ENCODE measurements around the gene CWC15. TPM values are rescaled to one million over a fixed set of nuclear protein-coding genes. Genes with fewer than 3 reads are reported as not detected.

The CWC15 gene
- polyA plus RNA-seq, 2 donors, result 44.8 to 89.7 TPM

DNA sequence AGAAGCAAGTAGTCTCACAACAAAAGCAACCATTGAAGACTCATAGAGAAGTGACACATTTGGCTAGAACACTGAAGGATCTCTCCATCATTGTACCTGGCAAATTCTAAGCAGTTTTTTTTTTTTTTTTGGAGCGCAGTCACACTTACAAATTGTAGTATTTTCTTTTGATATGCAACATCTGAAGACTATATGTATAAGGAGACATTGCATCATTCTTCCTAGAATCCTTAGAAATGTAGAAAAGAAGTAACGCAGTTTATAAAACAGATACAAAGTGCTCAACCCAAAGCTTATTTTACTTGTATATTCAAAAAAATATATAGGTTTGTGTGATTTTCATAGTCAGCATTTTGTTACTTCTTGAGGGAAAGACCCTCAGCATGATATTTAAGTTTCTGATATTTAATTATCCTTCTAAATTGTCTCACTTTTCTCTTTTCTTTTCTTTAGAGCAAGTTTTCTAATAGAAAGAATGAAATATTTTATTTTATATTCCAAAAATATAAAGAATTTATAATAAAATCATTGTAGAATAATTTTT is 20.1 kb upstream of the CWC15 start:
- no peaks in the 10 kb centered on the region for H3K36me3 ChIP-seq (ENCODE audit: control insufficient read depth in 2 of 2, insufficient read depth in 2 of 2, low read length in 1 of 2)
- H3K4me3 ChIP-seq (ENCODE audit: low read depth in 1 of 2, low read length in 2 of 2), result no peak overlapping the region
- H3K4me1 ChIP-seq (ENCODE audit: control insufficient read depth in 2 of 2, insufficient read depth in 2 of 2, low read length in 1 of 2), result no peaks in the 10 kb centered on the region
- peaks cover 0 to 4% of the 10 kb centered on the region in 2 donors for H3K9me3 ChIP-seq (ENCODE audit: control insufficient read depth in 2 of 2, insufficient read depth in 1 of 2, low read depth in 1 of 2, low read length in 1 of 2)
- H3K27me3 ChIP-seq (ENCODE audit: control insufficient read depth in 1 of 2, insufficient read depth in 2 of 2, low read length in 2 of 2), result no peaks in the 10 kb centered on the region
- 96 to 100% methylated on average over 2 of the region's 2 CpGs for WGBS, 2 donors
- H3K27ac ChIP-seq (ENCODE audit: low read depth in 2 of 2, low read length in 1 of 2), result no peak overlapping the region

DNA sequence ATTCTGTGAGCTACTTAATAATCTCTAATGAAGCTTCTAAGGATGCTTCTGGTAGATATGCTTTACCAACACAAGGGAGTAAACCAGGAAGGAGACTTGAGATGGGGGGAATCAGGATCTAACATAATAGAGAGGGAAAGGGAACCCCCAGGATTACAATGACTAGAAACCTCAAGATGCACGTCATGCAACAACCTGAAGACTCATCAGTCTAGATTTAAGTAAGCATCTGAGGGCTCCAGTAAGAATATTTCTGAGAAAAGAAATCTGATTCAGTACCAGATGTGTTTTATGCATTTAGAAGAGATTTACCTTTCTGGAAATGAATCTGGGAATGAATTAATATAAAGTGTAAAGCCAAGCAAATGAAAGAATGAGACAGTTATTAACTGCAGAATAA is 15.4 kb upstream of the CWC15 start:
- Histone ChIP-seq H3K9me3 (ENCODE audit: control insufficient read depth in 2 of 2, insufficient read depth in 1 of 2, low read depth in 1 of 2, low read length in 1 of 2) (no peaks in the 10 kb centered on the region), H3K4me3 (ENCODE audit: low read depth in 1 of 2, low read length in 2 of 2) (no peak overlapping the region), H3K27me3 (ENCODE audit: control insufficient read depth in 1 of 2, insufficient read depth in 2 of 2, low read length in 2 of 2) (no peaks in the 10 kb centered on the region), H3K4me1 (ENCODE audit: control insufficient read depth in 2 of 2, insufficient read depth in 2 of 2, low read length in 1 of 2) (no peaks in the 10 kb centered on the region), H3K27ac (ENCODE audit: low read depth in 2 of 2, low read length in 1 of 2) (no peak overlapping the region), H3K36me3 (ENCODE audit: control insufficient read depth in 2 of 2, insufficient read depth in 2 of 2, low read length in 1 of 2) (no peaks in the 10 kb centered on the region)
- 79 to 84% methylated on average over 1 of the region's 1 CpG for WGBS, 2 donors

DNA sequence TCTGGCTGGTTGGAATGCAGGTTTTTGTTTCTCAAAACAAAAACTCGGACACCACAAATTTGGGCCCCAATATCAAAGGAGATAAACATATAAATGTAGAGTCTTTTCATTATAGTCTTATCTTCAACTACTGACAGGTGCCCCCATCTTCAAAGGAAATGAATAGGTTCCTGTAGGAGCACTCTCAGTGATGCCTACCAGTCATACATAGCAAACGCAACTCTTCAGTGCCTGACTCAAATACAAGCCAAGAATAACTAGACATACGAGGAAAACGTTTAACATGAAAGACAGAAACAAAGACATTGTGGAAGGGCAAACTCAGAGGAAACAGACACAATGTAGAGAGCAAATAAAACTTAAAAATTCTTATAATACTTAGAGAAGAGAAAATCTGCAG is 14.0 kb upstream of the CWC15 start:
- Histone ChIP-seq H3K27me3 (ENCODE audit: control insufficient read depth in 1 of 2, insufficient read depth in 2 of 2, low read length in 2 of 2) (no peaks in the 10 kb centered on the region), H3K27ac (ENCODE audit: low read depth in 2 of 2, low read length in 1 of 2) (no peak overlapping the region), H3K4me3 (ENCODE audit: low read depth in 1 of 2, low read length in 2 of 2) (no peak overlapping the region), H3K36me3 (ENCODE audit: control insufficient read depth in 2 of 2, insufficient read depth in 2 of 2, low read length in 1 of 2) (no peaks in the 10 kb centered on the region), H3K9me3 (ENCODE audit: control insufficient read depth in 2 of 2, insufficient read depth in 1 of 2, low read depth in 1 of 2, low read length in 1 of 2) (no peaks in the 10 kb centered on the region), H3K4me1 (ENCODE audit: control insufficient read depth in 2 of 2, insufficient read depth in 2 of 2, low read length in 1 of 2) (no peaks in the 10 kb centered on the region)
- 71 to 73% methylated on average over 4 of the region's 4 CpGs for WGBS, 2 donors

DNA sequence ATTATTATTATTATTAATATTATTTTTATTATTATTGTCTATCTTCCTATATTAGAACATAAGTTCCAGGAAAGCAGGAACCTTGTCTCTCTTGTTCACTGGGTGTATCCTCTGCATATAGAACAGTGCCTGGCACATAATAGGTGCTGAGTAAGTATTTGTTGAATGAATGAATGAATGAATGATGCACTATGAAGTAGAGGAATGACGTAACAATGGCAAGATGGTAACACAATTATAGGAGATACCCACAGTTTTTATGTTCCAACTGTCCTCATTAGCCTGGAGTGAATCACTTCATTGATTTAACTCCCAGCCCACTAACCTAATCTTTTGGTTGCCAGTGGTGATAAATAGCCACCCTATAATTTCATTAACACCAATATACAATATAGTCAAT is 2.2 kb upstream of the CWC15 start:
- no peak overlapping the region for H3K27ac ChIP-seq (ENCODE audit: low read depth in 2 of 2, low read length in 1 of 2)
- no peak overlapping the region for H3K4me3 ChIP-seq (ENCODE audit: low read depth in 1 of 2, low read length in 2 of 2)
- 92 to 96% methylated on average over 1 of the region's 1 CpG for WGBS, 2 donors
- H3K27me3 ChIP-seq (ENCODE audit: control insufficient read depth in 1 of 2, insufficient read depth in 2 of 2, low read length in 2 of 2), result no peaks in the 10 kb centered on the region
- no peaks in the 10 kb centered on the region for H3K4me1 ChIP-seq (ENCODE audit: control insufficient read depth in 2 of 2, insufficient read depth in 2 of 2, low read length in 1 of 2)
- H3K36me3 ChIP-seq (ENCODE audit: control insufficient read depth in 2 of 2, insufficient read depth in 2 of 2, low read length in 1 of 2), result no peaks in the 10 kb centered on the region
- no peaks in the 10 kb centered on the region for H3K9me3 ChIP-seq (ENCODE audit: control insufficient read depth in 2 of 2, insufficient read depth in 1 of 2, low read depth in 1 of 2, low read length in 1 of 2)

DNA sequence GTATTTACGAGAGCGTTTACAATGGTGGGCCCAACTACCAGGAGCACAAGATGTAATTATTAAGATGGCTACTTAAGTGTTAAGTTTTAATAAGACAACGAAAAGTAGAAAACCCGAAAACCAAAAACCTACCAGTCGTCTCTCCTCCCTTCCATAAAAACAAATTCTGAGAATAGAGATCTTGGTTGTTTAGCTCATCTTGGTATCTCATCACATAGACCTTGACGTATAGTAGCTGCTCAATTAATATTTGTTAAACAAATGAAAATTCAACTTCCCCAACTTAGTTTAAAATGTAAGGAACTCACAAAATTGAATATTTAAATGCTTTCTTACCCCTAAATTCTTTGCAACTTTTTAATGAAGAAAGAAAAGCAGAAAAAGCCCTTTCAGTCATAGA is 822 bp upstream of the CWC15 start:
- Histone ChIP-seq H3K4me1 (ENCODE audit: control insufficient read depth in 2 of 2, insufficient read depth in 2 of 2, low read length in 1 of 2) (no peaks in the 10 kb centered on the region), H3K4me3 (ENCODE audit: low read depth in 1 of 2, low read length in 2 of 2) (peak overlapping the region in 1 of 2 donors; percentile 99), H3K27me3 (ENCODE audit: control insufficient read depth in 1 of 2, insufficient read depth in 2 of 2, low read length in 2 of 2) (no peaks in the 10 kb centered on the region), H3K36me3 (ENCODE audit: control insufficient read depth in 2 of 2, insufficient read depth in 2 of 2, low read length in 1 of 2) (no peaks in the 10 kb centered on the region), H3K9me3 (ENCODE audit: control insufficient read depth in 2 of 2, insufficient read depth in 1 of 2, low read depth in 1 of 2, low read length in 1 of 2) (no peaks in the 10 kb centered on the region), H3K27ac (ENCODE audit: low read depth in 2 of 2, low read length in 1 of 2) (peak overlapping the region in 1 of 2 donors; percentile 81)
- 45 to 51% methylated on average over 6 of the region's 6 CpGs for WGBS, 2 donors

DNA sequence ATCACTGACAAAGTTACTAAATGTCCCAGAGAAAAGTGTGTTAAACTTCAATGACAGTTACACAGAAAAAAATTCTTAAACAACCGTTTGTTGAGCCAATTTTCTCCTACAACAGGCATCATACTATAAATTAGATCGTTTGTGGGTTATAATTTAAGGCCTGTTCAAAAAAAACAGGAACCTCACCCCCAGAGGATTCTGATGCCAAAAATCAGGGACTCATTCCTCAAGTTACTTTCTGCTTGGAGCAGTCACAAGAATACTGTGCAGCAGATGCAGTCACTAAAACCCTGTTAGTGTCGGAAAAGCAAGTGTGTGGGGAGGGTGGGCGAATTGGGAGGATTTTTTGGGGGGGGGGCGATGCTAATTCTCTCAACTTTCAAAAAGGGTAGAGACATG is 657 bp downstream of the CWC15 start:
- 2 to 3% methylated on average over 5 of the region's 5 CpGs for WGBS, 2 donors
- no peaks in the 10 kb centered on the region for H3K9me3 ChIP-seq (ENCODE audit: control insufficient read depth in 2 of 2, insufficient read depth in 1 of 2, low read depth in 1 of 2, low read length in 1 of 2)
- H3K36me3 ChIP-seq (ENCODE audit: control insufficient read depth in 2 of 2, insufficient read depth in 2 of 2, low read length in 1 of 2), result no peaks in the 10 kb centered on the region
- peak overlapping the region; percentile 97 to 99 for H3K4me3 ChIP-seq (ENCODE audit: low read depth in 1 of 2, low read length in 2 of 2)
- peak overlapping the region in 1 of 2 donors; percentile 81 for H3K27ac ChIP-seq (ENCODE audit: low read depth in 2 of 2, low read length in 1 of 2)
- H3K4me1 ChIP-seq (ENCODE audit: control insufficient read depth in 2 of 2, insufficient read depth in 2 of 2, low read length in 1 of 2), result no peaks in the 10 kb centered on the region
- H3K27me3 ChIP-seq (ENCODE audit: control insufficient read depth in 1 of 2, insufficient read depth in 2 of 2, low read length in 2 of 2), result no peaks in the 10 kb centered on the region

DNA sequence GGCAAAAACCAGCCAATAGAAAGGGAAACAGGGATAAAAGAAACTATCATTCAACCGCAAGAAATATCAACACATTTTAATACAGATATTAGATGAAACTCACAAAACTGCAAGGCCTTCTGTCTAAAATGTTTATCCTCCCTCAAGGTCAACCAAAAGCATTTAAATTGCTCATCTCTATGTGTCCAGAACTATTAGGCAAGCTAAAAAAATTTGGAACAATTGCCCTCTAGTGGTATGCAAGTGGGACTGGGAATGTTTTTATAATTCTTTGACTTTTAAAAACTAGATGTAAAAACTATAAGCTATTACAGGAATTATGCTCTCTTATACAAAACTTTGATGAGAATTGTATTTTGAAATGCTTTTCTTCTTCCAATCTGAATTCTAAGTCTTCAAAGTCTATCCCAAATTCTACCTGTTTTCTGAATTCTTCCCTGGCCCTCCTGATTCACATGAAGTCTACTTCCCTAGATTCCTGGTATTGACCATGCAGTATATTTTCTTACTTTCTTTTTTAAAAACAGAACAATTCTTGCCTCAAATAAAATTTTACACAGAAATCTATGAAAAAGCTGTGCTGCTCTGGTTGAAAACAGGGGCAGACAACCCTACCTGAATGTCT is 4.9 kb downstream of the CWC15 start:
- Histone ChIP-seq H3K36me3 (ENCODE audit: control insufficient read depth in 2 of 2, insufficient read depth in 2 of 2, low read length in 1 of 2) (peaks cover 12 to 13% of the 10 kb centered on the region in 2 donors), H3K4me3 (ENCODE audit: low read depth in 1 of 2, low read length in 2 of 2) (no peak overlapping the region), H3K27me3 (ENCODE audit: control insufficient read depth in 1 of 2, insufficient read depth in 2 of 2, low read length in 2 of 2) (no peaks in the 10 kb centered on the region), H3K4me1 (ENCODE audit: control insufficient read depth in 2 of 2, insufficient read depth in 2 of 2, low read length in 1 of 2) (no peaks in the 10 kb centered on the region), H3K9me3 (ENCODE audit: control insufficient read depth in 2 of 2, insufficient read depth in 1 of 2, low read depth in 1 of 2, low read length in 1 of 2) (no peaks in the 10 kb centered on the region), H3K27ac (ENCODE audit: low read depth in 2 of 2, low read length in 1 of 2) (no peak overlapping the region)
- WGBS, 2 donors, result 93 to 95% methylated on average over 1 of the region's 1 CpG

DNA sequence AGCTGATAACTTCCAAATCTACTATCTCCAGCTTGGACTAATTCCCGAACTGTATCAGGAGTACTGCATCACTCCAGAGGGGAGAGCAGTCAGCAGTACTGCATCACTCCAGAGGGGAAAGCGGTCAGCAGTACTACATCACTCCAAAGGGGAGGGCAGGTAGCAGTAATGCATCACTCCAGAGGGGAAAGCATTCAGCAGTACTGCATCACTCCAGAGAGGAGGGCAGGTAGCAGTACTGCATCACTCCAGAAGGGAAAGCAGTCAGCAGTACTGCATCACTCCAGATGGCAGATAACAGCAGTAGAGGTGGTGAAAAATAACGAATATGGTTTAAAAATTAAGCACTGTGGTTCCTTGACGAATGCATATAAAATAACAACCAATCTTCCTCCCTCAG is 8.4 kb downstream of the CWC15 start:
- Histone ChIP-seq H3K27me3 (ENCODE audit: control insufficient read depth in 1 of 2, insufficient read depth in 2 of 2, low read length in 2 of 2) (no peaks in the 10 kb centered on the region), H3K4me3 (ENCODE audit: low read depth in 1 of 2, low read length in 2 of 2) (no peak overlapping the region), H3K36me3 (ENCODE audit: control insufficient read depth in 2 of 2, insufficient read depth in 2 of 2, low read length in 1 of 2) (peaks cover 13 to 16% of the 10 kb centered on the region in 2 donors), H3K9me3 (ENCODE audit: control insufficient read depth in 2 of 2, insufficient read depth in 1 of 2, low read depth in 1 of 2, low read length in 1 of 2) (no peaks in the 10 kb centered on the region), H3K27ac (ENCODE audit: low read depth in 2 of 2, low read length in 1 of 2) (no peak overlapping the region), H3K4me1 (ENCODE audit: control insufficient read depth in 2 of 2, insufficient read depth in 2 of 2, low read length in 1 of 2) (no peaks in the 10 kb centered on the region)
- 87 to 91% methylated on average over 4 of the region's 4 CpGs for WGBS, 2 donors

DNA sequence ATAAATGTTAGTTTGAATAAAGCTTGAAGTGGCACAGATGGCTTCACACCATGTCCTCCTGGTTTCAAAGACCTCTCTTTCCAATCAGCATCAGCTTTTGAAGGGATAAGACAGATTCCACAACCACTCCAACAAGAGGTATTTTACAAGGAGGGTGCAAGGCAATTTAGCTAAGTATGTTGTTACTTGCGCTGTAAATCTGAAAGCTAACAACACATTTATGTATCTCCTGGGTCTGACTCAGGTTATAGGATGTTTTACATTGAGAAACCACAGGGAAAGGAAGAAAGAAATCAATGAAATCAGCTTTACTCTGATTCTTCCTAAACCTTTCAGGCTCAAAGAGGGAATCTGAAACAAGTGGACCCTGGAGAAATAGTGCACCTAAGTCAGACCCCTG is 12.1 kb downstream of the CWC15 start:
- peaks cover 14 to 18% of the 10 kb centered on the region in 2 donors for H3K36me3 ChIP-seq (ENCODE audit: control insufficient read depth in 2 of 2, insufficient read depth in 2 of 2, low read length in 1 of 2)
- 99 to 100% methylated on average over 1 of the region's 1 CpG for WGBS, 2 donors
- H3K4me1 ChIP-seq (ENCODE audit: control insufficient read depth in 2 of 2, insufficient read depth in 2 of 2, low read length in 1 of 2), result no peaks in the 10 kb centered on the region
- no peaks in the 10 kb centered on the region for H3K27me3 ChIP-seq (ENCODE audit: control insufficient read depth in 1 of 2, insufficient read depth in 2 of 2, low read length in 2 of 2)
- H3K9me3 ChIP-seq (ENCODE audit: control insufficient read depth in 2 of 2, insufficient read depth in 1 of 2, low read depth in 1 of 2, low read length in 1 of 2), result no peaks in the 10 kb centered on the region
- no peak overlapping the region for H3K27ac ChIP-seq (ENCODE audit: low read depth in 2 of 2, low read length in 1 of 2)
- no peak overlapping the region for H3K4me3 ChIP-seq (ENCODE audit: low read depth in 1 of 2, low read length in 2 of 2)

DNA sequence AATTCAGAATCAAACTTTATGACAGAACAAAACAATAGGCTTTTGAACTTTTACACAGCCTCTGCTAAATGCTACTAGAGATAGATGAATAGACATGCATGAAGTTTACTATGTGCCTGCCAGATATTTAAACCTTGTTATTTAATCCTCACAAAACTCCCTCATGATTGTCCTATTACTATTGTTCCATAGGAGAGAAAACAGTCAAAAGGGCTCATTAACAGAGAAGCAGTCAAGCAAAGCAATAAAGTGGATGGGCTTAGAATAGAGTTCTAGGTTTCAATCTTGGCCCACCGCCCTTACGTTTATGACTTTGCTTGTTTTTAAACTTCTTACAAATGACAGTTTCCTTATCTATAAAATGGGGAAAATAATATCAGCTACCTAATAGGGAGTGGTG is 12.9 kb downstream of the CWC15 start:
- H3K36me3 ChIP-seq (ENCODE audit: control insufficient read depth in 2 of 2, insufficient read depth in 2 of 2, low read length in 1 of 2), result peaks cover 10 to 14% of the 10 kb centered on the region in 2 donors
- no peaks in the 10 kb centered on the region for H3K27me3 ChIP-seq (ENCODE audit: control insufficient read depth in 1 of 2, insufficient read depth in 2 of 2, low read length in 2 of 2)
- H3K27ac ChIP-seq (ENCODE audit: low read depth in 2 of 2, low read length in 1 of 2), result no peak overlapping the region
- WGBS, 2 donors, result 94 to 96% methylated on average over 2 of the region's 2 CpGs
- H3K4me3 ChIP-seq (ENCODE audit: low read depth in 1 of 2, low read length in 2 of 2), result no peak overlapping the region
- H3K4me1 ChIP-seq (ENCODE audit: control insufficient read depth in 2 of 2, insufficient read depth in 2 of 2, low read length in 1 of 2), result no peaks in the 10 kb centered on the region
- H3K9me3 ChIP-seq (ENCODE audit: control insufficient read depth in 2 of 2, insufficient read depth in 1 of 2, low read depth in 1 of 2, low read length in 1 of 2), result no peaks in the 10 kb centered on the region
